HL-60 (cell line): ENCODE measurements around the gene PTH2.

Experiments used
- DNase-seq, 2 experiments: peaks; one replicate each; pipeline ENCODE4 v3.0.0-alpha.2; 2010 to 2020; ENCODE audit warnings: low read depth in 1 of 2, low spot score in 1 of 2
- H3K27ac ChIP-seq: fragments of 250-450 bp; sonication (Bioruptor Pico); replicated peaks from 2 replicates; pipeline ENCODE4 v1.5.1; 2020; ENCODE audit warnings: mild to moderate bottlenecking, moderate library complexity
- H3K27me3 ChIP-seq: fragments of 250-450 bp; sonication (Bioruptor Pico); 2 replicates; pipeline ENCODE4 v1.5.1; 2021; ENCODE audit warnings: mild to moderate bottlenecking, moderate library complexity; ENCODE audit not compliant: insufficient read depth, poor library complexity, severe bottlenecking
- H3K4me3 ChIP-seq: replicated peaks from 2 replicates; pipeline ENCODE4 v1.5.1; 2011; ENCODE audit warnings: mild to moderate bottlenecking, control low read depth, low read length; ENCODE audit not compliant: insufficient read depth
- CTCF ChIP-seq: IDR thresholded peaks from one replicate; pipeline ENCODE4 v1.5.1; 2011; ENCODE audit warnings: low read length, control low read depth, inconsistent platforms; ENCODE audit not compliant: insufficient read depth
- GABPA ChIP-seq: IDR thresholded peaks from 2 replicates; pipeline ENCODE4 v1.6.1; 2012; ENCODE audit warnings: low read depth
- POLR2AphosphoS5 ChIP-seq: IDR thresholded peaks from 2 replicates; pipeline ENCODE4 v1.6.1; 2012; ENCODE audit warnings: low read depth
- SPI1 ChIP-seq: IDR thresholded peaks from 2 replicates; pipeline ENCODE4 v1.6.1; 2012; ENCODE audit warnings: low read depth, mild to moderate bottlenecking, borderline replicate concordance
- TF ChIP-seq, protein P1 (sequence below): IDR thresholded peaks from 2 replicates; pipeline ENCODE4 v1.6.1; 2012; ENCODE audit warnings: low read depth; ENCODE audit not compliant: insufficient replicate concordance

Gene PTH2

GRCh38 chr19:49469828-49470614 is 46.8 kb upstream of the PTH2 start:
- TF ChIP-seq GABPA (no peak), SPI1 (no peak), CTCF (no peak), POLR2AphosphoS5 (no peak)
- TF ChIP-seq, protein P1, sequence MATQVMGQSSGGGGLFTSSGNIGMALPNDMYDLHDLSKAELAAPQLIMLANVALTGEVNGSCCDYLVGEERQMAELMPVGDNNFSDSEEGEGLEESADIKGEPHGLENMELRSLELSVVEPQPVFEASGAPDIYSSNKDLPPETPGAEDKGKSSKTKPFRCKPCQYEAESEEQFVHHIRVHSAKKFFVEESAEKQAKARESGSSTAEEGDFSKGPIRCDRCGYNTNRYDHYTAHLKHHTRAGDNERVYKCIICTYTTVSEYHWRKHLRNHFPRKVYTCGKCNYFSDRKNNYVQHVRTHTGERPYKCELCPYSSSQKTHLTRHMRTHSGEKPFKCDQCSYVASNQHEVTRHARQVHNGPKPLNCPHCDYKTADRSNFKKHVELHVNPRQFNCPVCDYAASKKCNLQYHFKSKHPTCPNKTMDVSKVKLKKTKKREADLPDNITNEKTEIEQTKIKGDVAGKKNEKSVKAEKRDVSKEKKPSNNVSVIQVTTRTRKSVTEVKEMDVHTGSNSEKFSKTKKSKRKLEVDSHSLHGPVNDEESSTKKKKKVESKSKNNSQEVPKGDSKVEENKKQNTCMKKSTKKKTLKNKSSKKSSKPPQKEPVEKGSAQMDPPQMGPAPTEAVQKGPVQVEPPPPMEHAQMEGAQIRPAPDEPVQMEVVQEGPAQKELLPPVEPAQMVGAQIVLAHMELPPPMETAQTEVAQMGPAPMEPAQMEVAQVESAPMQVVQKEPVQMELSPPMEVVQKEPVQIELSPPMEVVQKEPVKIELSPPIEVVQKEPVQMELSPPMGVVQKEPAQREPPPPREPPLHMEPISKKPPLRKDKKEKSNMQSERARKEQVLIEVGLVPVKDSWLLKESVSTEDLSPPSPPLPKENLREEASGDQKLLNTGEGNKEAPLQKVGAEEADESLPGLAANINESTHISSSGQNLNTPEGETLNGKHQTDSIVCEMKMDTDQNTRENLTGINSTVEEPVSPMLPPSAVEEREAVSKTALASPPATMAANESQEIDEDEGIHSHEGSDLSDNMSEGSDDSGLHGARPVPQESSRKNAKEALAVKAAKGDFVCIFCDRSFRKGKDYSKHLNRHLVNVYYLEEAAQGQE, result no peak
- peak in 1 of 2 experiments; percentile 54 for DNase-seq
- Histone ChIP-seq H3K27ac (no peak overlapping the region), H3K27me3 (no peaks in the 10 kb centered on the region), H3K4me3 (no peak overlapping the region)

- Histone ChIP-seq H3K4me3 (no peak overlapping the region), H3K27ac (no peak overlapping the region), H3K27me3 (no peaks in the 10 kb centered on the region)
- peak in 1 of 2 experiments; percentile 52 for DNase-seq
- TF ChIP-seq, protein P1, result no peak
- TF ChIP-seq SPI1, result peak; percentile 47; the same call in 1 of the 2 replicates
Measured at GRCh38 chr19:49468746-49469447, 45.7 kb upstream of the PTH2 start.

DNA sequence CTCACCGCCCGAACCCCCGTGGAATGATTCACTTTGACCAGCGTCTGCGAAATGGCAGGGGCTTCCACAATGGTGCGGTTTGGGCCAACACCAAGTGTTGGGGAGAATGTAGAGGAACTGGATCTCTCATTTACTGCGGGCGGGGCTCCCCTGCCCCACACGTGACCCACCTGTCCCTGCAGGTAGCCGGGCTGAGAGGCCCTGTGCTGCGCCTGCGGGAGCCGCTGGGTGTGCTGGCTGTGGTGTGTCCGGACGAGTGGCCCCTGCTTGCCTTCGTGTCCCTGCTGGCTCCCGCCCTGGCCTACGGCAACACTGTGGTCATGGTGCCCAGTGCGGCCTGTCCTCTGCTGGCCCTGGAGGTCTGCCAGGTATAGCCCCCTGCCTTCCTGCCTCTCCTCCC is 45.0 kb upstream of the PTH2 start:
- no peak overlapping the region for H3K27ac ChIP-seq
- TF ChIP-seq CTCF (no peak), GABPA (no peak), SPI1 (no peak), POLR2AphosphoS5 (no peak)
- TF ChIP-seq, protein P1, result no peak

More for the DNA sequence above, 45.0 kb upstream of the PTH2 start:
- no peaks in the 10 kb centered on the region for H3K27me3 ChIP-seq
- no peak for DNase-seq
- no peak overlapping the region for H3K4me3 ChIP-seq
